ENCODE measurements around the gene AJAP1. TPM values are rescaled to one million over a fixed set of nuclear protein-coding genes. Genes with fewer than 3 reads are reported as not detected.

The AJAP1 gene
- total RNA-seq, 1 donor from 2014 or later: 0.21 TPM

DNA sequence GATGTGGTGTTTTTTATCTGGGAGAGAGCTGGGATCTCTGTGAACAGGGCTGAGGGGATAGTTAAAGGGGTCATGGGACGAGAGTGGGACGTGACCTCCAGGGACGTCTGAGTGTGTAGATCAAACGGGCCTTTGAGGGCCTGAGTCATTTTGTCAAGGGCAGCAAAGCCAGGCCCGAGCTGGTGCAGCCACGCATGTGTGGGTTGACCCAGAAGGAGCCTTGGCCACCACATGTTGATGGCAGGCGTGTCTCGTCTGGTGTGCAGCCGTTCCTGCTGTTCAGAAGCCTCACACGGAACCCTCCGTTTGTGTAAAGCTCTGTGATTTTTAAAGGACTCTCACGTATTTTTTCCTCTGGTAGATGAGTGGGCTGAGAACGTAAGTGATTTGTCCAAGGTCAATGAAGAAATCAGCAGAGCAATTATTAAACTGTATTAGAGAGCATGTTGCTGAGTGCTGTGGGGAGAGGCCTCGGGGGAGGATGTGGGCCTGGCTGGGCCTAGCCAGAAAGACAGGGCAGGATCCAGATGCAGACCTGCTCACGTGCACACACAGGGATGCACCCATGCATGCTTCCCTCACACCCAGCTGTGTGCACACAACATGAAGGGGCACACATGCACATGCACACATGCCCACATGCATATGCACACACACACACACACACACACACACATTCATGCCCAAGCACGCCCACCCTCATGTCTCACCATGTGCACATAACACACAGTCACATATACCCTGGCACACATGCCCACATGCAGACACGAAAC lies 89.8 kb downstream of the AJAP1 start:
- H3K36me3 Mint-ChIP-seq (ENCODE audit: low read depth, unreplicated experiment): peaks cover 3% of the 10 kb centered on the region
- no peak overlapping the region for H3K4me3 Mint-ChIP-seq (ENCODE audit: unreplicated experiment)
- H3K27ac Mint-ChIP-seq (ENCODE audit: unreplicated experiment): no peak overlapping the region
- no peak for DNase-seq (ENCODE audit: low spot score)
- no peaks in the 10 kb centered on the region for H3K9me3 Mint-ChIP-seq (ENCODE audit: unreplicated experiment)
- peaks cover 6% of the 10 kb centered on the region for H3K27me3 Mint-ChIP-seq (ENCODE audit: unreplicated experiment)
- TF ChIP-seq, protein P1, sequence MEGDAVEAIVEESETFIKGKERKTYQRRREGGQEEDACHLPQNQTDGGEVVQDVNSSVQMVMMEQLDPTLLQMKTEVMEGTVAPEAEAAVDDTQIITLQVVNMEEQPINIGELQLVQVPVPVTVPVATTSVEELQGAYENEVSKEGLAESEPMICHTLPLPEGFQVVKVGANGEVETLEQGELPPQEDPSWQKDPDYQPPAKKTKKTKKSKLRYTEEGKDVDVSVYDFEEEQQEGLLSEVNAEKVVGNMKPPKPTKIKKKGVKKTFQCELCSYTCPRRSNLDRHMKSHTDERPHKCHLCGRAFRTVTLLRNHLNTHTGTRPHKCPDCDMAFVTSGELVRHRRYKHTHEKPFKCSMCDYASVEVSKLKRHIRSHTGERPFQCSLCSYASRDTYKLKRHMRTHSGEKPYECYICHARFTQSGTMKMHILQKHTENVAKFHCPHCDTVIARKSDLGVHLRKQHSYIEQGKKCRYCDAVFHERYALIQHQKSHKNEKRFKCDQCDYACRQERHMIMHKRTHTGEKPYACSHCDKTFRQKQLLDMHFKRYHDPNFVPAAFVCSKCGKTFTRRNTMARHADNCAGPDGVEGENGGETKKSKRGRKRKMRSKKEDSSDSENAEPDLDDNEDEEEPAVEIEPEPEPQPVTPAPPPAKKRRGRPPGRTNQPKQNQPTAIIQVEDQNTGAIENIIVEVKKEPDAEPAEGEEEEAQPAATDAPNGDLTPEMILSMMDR (IDR thresholded peaks at IDR 0.05; ENCODE audit: unreplicated experiment): no peak
- H3K4me1 Mint-ChIP-seq (ENCODE audit: unreplicated experiment): no peaks in the 10 kb centered on the region

DNA sequence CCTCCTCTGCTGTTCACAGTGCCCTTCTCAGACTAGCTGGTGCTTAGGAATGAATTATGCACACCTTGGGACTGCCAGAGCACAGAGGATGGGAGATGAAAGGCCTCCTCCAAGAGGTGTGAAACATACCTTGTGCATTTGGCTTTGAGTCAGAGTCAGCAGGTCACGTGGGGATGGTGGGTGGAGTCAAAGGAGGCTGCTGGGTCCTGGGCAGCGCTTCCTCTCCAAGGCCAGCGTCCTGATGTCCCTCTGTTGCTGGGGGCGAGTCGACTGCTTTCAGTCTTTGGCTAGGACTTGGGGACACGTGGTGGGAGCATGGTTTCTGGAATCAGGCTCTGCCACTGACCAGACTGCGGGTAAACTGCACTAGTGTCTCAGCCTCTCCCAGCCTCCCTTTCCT lies 91.2 kb downstream of the AJAP1 start:
- Mint-ChIP-seq H3K27me3 (ENCODE audit: unreplicated experiment) (peaks cover 6% of the 10 kb centered on the region), H3K4me3 (ENCODE audit: unreplicated experiment) (no peak overlapping the region), H3K4me1 (ENCODE audit: unreplicated experiment) (no peaks in the 10 kb centered on the region), H3K36me3 (ENCODE audit: low read depth, unreplicated experiment) (peaks cover 3% of the 10 kb centered on the region), H3K27ac (ENCODE audit: unreplicated experiment) (no peak overlapping the region), H3K9me3 (ENCODE audit: unreplicated experiment) (no peaks in the 10 kb centered on the region)
- TF ChIP-seq, protein P1 (IDR thresholded peaks at IDR 0.05; ENCODE audit: unreplicated experiment): no peak
- no peak for DNase-seq (ENCODE audit: low spot score)

DNA sequence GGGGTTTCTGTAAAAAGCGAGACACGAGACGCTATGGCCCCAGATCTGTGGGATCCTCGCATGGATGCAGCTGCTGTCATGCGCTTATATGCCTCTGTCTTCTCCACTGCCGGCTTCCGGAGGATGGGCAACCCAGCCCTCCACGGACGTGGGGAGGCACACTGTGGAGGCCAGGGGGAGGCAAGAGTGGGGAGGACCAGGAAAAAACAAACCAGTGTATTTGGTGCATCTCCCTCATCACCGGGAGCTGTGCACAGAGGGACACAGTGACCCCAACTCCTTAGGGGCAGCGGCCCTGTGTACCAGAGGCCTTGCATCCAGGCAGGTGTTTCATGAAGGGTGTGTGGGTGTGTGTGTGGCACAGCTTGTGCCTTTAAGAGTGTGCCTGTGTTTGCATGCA lies 95.0 kb downstream of the AJAP1 start:
- Mint-ChIP-seq H3K9me3 (ENCODE audit: unreplicated experiment) (no peaks in the 10 kb centered on the region), H3K27me3 (ENCODE audit: unreplicated experiment) (peaks cover 10% of the 10 kb centered on the region), H3K27ac (ENCODE audit: unreplicated experiment) (no peak overlapping the region), H3K4me1 (ENCODE audit: unreplicated experiment) (no peaks in the 10 kb centered on the region), H3K4me3 (ENCODE audit: unreplicated experiment) (no peak overlapping the region), H3K36me3 (ENCODE audit: low read depth, unreplicated experiment) (peaks cover 3% of the 10 kb centered on the region)
- no peak for DNase-seq (ENCODE audit: low spot score)
- TF ChIP-seq, protein P1 (IDR thresholded peaks at IDR 0.05; ENCODE audit: unreplicated experiment): no peak

GRCh38 chr1:4750177-4750576 lies 95.8 kb downstream of the AJAP1 start:
- H3K4me3 Mint-ChIP-seq (ENCODE audit: unreplicated experiment): no peak overlapping the region
- H3K27ac Mint-ChIP-seq (ENCODE audit: unreplicated experiment): no peak overlapping the region
- H3K9me3 Mint-ChIP-seq (ENCODE audit: unreplicated experiment): no peaks in the 10 kb centered on the region
- peaks cover 10% of the 10 kb centered on the region for H3K27me3 Mint-ChIP-seq (ENCODE audit: unreplicated experiment)
- TF ChIP-seq, protein P1 (IDR thresholded peaks at IDR 0.05; ENCODE audit: unreplicated experiment): no peak
- H3K36me3 Mint-ChIP-seq (ENCODE audit: low read depth, unreplicated experiment): peaks cover 3% of the 10 kb centered on the region
- DNase-seq (ENCODE audit: low spot score): no peak
- no peaks in the 10 kb centered on the region for H3K4me1 Mint-ChIP-seq (ENCODE audit: unreplicated experiment)

GRCh38 chr1:4752059-4752458 lies 97.7 kb downstream of the AJAP1 start:
- H3K36me3 Mint-ChIP-seq (ENCODE audit: low read depth, unreplicated experiment): peaks cover 3% of the 10 kb centered on the region
- H3K27ac Mint-ChIP-seq (ENCODE audit: unreplicated experiment): no peak overlapping the region

More at GRCh38 chr1:4752059-4752458, 97.7 kb downstream of the AJAP1 start:
- no peaks in the 10 kb centered on the region for H3K9me3 Mint-ChIP-seq (ENCODE audit: unreplicated experiment)
- TF ChIP-seq, protein P1 (IDR thresholded peaks at IDR 0.05; ENCODE audit: unreplicated experiment): no peak
- H3K27me3 Mint-ChIP-seq (ENCODE audit: unreplicated experiment): peaks cover 10% of the 10 kb centered on the region
- H3K4me1 Mint-ChIP-seq (ENCODE audit: unreplicated experiment): no peaks in the 10 kb centered on the region
- DNase-seq (ENCODE audit: low spot score): no peak
- H3K4me3 Mint-ChIP-seq (ENCODE audit: unreplicated experiment): no peak overlapping the region
